Dermis lymphatic vessel endothelial cell (primary cell): ENCODE results near the gene LIPH. TPM values are rescaled to one million over a fixed set of nuclear protein-coding genes. Genes with fewer than 3 reads are reported as not detected.

Experiments
- total RNA-seq: library from RNA; depleted of rRNA; stranded (reverse); fragments of >200 nt; gene quantifications from 2 replicates; pipeline ENCODE4 v1.2.1, GENCODE V29; 2014

The LIPH gene
- total RNA-seq: under 0.01 and 0.11 TPM in 2 replicates

DNA sequence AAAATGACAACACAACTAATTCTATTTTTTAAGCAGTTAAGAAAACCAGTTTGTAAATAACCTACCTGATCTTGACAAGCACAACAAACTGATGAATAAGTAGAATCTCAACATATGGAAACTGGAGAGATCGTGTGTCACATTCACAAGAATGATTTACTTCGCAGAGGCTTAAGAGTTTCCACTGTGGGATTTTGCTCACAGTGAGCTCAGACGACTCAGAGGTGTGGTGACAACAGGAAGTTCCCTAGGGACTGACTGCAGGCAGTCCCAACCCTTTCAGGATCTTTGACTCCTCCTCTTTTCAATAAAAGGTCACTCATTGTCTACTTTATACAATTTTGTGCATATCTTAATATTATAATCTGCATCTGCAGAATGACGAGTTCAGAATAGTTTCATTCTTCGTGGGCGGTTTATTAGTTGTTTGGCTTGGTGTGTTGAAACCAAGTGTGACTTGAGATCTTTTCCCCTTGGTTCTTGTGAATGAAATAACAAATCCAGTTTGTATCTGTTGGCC is at the start of gene LIPH:
Gene LIPH, minus strand, starts transcription at position 231 of the 520 bp plus-strand sequence. Its CDS starts 117 bp downstream, at position 114.

DNA sequence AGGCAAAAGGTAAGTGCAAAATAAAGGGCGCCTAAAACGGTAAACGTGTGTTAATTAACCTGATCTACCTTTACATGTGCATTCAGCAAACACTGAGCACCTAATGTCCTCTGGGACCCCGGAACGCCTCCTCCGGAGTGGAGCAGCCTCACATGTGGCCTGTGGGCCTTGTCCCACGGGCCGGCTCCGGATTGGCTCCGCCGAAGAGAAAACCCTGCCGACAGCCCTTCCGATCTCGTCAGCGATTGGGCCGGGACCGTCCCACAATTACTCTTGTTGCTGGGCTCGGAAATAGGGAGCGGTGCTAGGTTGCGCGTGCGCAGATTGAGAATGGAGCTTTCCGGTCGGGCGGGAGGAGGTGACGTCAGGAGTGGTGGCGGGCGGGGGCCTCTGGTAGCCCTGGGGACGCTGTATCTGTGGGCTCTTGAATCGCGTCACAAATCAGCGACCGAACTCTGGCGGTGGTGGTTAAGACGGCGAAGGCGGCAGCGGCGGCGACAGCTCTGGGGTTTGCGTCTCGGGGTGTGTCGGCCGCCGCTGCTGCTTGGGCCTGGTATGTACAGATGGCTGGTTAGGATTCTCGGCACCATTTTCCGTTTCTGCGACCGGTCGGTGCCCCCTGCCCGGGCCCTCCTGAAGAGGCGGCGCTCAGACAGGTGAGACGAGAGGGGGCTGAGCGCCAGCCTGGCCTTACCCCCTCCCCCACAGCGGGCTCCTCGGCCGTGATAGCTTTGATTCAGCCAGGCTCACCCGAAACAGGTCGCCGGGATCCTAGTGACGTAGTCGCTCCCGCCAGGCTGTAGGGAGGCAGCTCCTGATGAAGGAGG is 33.7 kb upstream of the LIPH start, which contains the start of gene SENP2:
Gene SENP2, plus strand, starts transcription at position 437 of the 827 bp plus-strand sequence. Its CDS starts 119 bp downstream, at position 556.

DNA sequence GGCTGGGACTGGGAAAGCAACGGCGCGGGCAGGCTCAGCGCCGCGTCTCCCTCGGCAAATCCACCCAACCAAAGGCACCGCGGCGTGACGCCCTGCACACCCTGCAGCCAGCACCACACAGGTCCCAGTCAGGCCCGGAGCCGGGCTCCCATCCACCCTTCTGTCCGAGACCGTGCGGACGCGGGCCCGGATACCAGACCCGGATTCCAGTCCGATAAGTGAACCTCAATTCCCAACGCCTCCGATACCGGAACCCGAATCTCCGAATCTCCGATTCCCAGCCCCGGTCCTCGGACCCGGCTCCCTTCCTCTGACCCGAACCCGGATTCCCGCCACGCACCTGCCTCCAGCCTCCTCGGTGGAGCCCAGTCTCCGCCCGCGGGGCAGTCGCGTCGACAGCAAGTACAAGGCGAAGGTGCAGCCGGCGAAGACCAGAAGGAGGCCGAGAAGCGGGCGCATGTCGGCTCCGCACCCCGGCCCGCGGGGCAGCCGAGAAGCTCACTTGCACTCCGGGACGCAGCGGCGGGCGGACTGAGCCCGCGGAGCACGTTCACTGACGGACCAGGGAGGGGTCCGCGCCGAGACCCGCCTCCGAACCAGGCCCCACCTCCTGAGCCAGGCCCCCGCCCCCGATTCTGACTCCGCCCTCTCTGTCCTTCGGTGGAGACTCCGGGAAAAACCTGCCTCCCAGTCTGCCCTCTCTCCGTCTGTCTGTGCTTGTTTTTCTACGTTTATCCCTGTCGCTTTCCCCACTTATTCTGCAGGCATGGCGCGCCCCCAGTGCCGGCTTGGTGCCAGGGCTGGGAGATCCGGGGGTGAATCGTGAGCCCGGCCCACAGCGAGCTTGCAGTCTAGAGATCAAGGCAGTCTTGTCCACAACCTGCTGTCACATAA is 53.6 kb downstream of the LIPH start, which contains the start of gene TMEM41A:
Gene TMEM41A, minus strand, starts transcription at position 533 of the 894 bp plus-strand sequence. Its CDS starts 74 bp downstream, at position 459.

Other genes starting within 250 kb of the LIPH start
- 9.4 and 12.6 TPM in 2 replicates for gene MAP3K13, start 189.5 kb downstream of the LIPH start, total RNA-seq
- gene TMEM41A, start 53.6 kb downstream of the LIPH start, total RNA-seq: 6.4 and 6.8 TPM in 2 replicates
- gene SENP2, start 33.7 kb upstream of the LIPH start, total RNA-seq: 25.2 and 26.7 TPM in 2 replicates